Liver (tissue), 9 donors: Measurements from ENCODE around the gene ARHGAP32. TPM values are rescaled to one million over a fixed set of nuclear protein-coding genes. Genes with fewer than 3 reads are reported as not detected.
"Not testable (repeated sequence)": the region's sequence is repeated elsewhere in the genome, so short reads cannot be mapped to it uniquely, and the experiment has no call there.

ENCODE experiments used
- DNase-seq: peaks from one replicate; pipeline ENCODE4 v3.0.0-alpha.2; 2017; ENCODE audit warnings: low spot score
- H3K27ac ChIP-seq, 2 donors: one replicate each; pipeline ENCODE4 v1.7.0; 2013; ENCODE audit warnings: inconsistent platforms in 2 of 2, low read length in 2 of 2, control low read depth in 1 of 2, low read depth in 1 of 2, mild to moderate bottlenecking in 1 of 2
- H3K27me3 ChIP-seq, 4 donors: one replicate each; pipeline versions ENCODE4 v1.6.1 to v1.7.0; 2013; ENCODE audit warnings: low read length in 3 of 4, inconsistent platforms in 1 of 4, mild to moderate bottlenecking in 1 of 4, moderate library complexity in 1 of 4; ENCODE audit not compliant: control insufficient read depth in 4 of 4, insufficient read depth in 4 of 4
- H3K36me3 ChIP-seq, 4 donors: one replicate each; pipeline versions ENCODE4 v1.6.1 to v1.7.0; 2013; ENCODE audit warnings: low read length in 3 of 4, mild to moderate bottlenecking in 3 of 4, low read depth in 1 of 4, moderate library complexity in 1 of 4; ENCODE audit not compliant: control insufficient read depth in 4 of 4, insufficient read depth in 3 of 4
- H3K4me1 ChIP-seq, 4 donors: one replicate each; pipeline versions ENCODE4 v1.6.1 to v1.7.0; 2013; ENCODE audit warnings: low read length in 3 of 4, mild to moderate bottlenecking in 3 of 4, moderate library complexity in 1 of 4; ENCODE audit not compliant: control insufficient read depth in 4 of 4, insufficient read depth in 4 of 4
- H3K4me3 ChIP-seq, 3 donors: one replicate each; pipeline versions ENCODE4 v1.6.1 to v1.7.0; 2013; ENCODE audit warnings: low read length in 3 of 3, control low read depth in 1 of 3, low read depth in 1 of 3, mild to moderate bottlenecking in 1 of 3
- H3K9ac ChIP-seq, 2 donors: one replicate each; pipeline ENCODE4 v1.7.0; 2013; ENCODE audit warnings: low read length in 2 of 2, mild to moderate bottlenecking in 2 of 2, moderate library complexity in 2 of 2, control low read depth in 1 of 2, low read depth in 1 of 2
- H3K9me3 ChIP-seq, 4 donors: one replicate each; pipeline versions ENCODE4 v1.6.1 to v1.7.0; 2013; ENCODE audit warnings: low read length in 3 of 4; ENCODE audit not compliant: control insufficient read depth in 4 of 4
- GABPA ChIP-seq, 2 donors: IDR thresholded peaks in 1 of 2; conservative IDR thresholded peaks in 1 of 2; 2 replicates each; pipeline ENCODE4 v1.6.1; 2016; ENCODE audit warnings: antibody characterized with exemption in 2 of 2, mild to moderate bottlenecking in 1 of 2, moderate library complexity in 1 of 2
- NR2F2 ChIP-seq: IDR thresholded peaks from 2 replicates; pipeline ENCODE4 v1.6.1; 2016; ENCODE audit warnings: antibody characterized with exemption
- SP1 ChIP-seq: IDR thresholded peaks from 2 replicates; pipeline ENCODE4 v1.6.1; 2018; ENCODE audit warnings: antibody characterized with exemption, mild to moderate bottlenecking
- TAF1 ChIP-seq: conservative IDR thresholded peaks from 2 replicates; pipeline ENCODE4 v1.6.1; 2016; ENCODE audit warnings: antibody characterized with exemption, mild to moderate bottlenecking
- WGBS: extraction: QIAGEN DNeasy Blood & Tissue Kit; methylation state at CpG from one replicate; pipeline ENCODE4 v1.1.7; 2013; 5-methylcytosine and 5-hydroxymethylcytosine counted together
- polyA plus RNA-seq, 2 donors: library from polyadenylated mRNA; stranded (reverse) in 1 of 2; unstranded in 1 of 2; fragments of 200-250 nt in 1 of 2; fragments of >200 nt in 1 of 2; fragmentation: Nextera tagmentation in 1 of 2; extraction: Ambion mirVana in 1 of 2; gene quantifications; one replicate each; pipeline versions ENCODE4 v1.2.1 to v1.2.3, GENCODE V29; 2013 to 2015
- total RNA-seq, 2 donors: library from RNA; depleted of rRNA; stranded (reverse); fragments of >200 nt; gene quantifications; one replicate each; pipeline ENCODE4 v1.2.3, GENCODE V29; 2014
- TF ChIP-seq, protein P1 (sequence below): fragments of 150-350 bp; IDR thresholded peaks from 2 replicates; pipeline ENCODE4 v1.5.1; 2017; ENCODE audit warnings: improper control_type of control experiment, low read depth, low read length; ENCODE audit not compliant: missing input control
- TF ChIP-seq, protein P2 (sequence below): IDR thresholded peaks from 2 replicates; pipeline ENCODE4 v1.6.1; 2016; ENCODE audit warnings: antibody characterized with exemption
- TF ChIP-seq, protein P3 (sequence below): IDR thresholded peaks from 2 replicates; pipeline ENCODE4 v1.6.1; 2016; ENCODE audit warnings: antibody characterized with exemption
- TF ChIP-seq, protein P4 (sequence below): IDR thresholded peaks from 2 replicates; pipeline ENCODE4 v1.6.1; 2016; ENCODE audit warnings: antibody characterized with exemption, mild to moderate bottlenecking
- TF ChIP-seq, protein P5 (sequence below): IDR thresholded peaks from 2 replicates; pipeline ENCODE4 v1.6.1; 2016; ENCODE audit warnings: antibody characterized with exemption
- donor health status: healthy.
- donor health status: healthy.
- donor health status: healthy.
- donor health status: healthy.
- donor health status: healthy.

The ARHGAP32 gene
- total and polyA plus RNA-seq, 4 donors, result 1.8 to 13.1 (median 2.6) TPM

DNA sequence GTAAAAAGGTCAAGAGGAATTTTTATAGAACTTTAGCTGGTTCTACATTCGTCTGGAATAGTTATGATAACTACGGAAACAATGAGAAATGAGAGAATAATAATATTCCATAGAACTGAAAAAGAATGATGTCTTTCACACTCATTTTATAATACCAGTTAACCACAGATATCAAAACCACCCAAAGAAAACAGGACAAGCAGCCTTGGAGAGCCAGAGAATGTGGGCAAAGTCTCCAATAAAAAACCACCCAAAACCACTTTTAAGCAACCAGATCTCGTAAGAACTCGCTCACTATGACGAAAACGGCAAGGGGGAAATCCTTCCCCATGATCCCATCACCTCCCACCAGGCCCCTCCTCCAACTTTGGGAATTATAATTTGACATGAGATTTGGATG, 60.8 kb downstream of the ARHGAP32 start:
- Histone ChIP-seq H3K36me3 (no peaks in the 10 kb centered on the region), H3K9me3 (no peaks in the 10 kb centered on the region), H3K4me3 (no peak overlapping the region), H3K4me1 (no peaks in the 10 kb centered on the region), H3K27me3 (no peaks in the 10 kb centered on the region), H3K9ac (no peak overlapping the region), H3K27ac (no peak overlapping the region)
- 94% methylated on average over 6 of the region's 6 CpGs for WGBS
- TF ChIP-seq TAF1 (no peak), NR2F2 (no peak), GABPA (IDR thresholded peaks at IDR 0.05 in 1 of 2, conservative IDR thresholded peaks at IDR 0.05 in 1 of 2) (no peak)
- TF ChIP-seq, protein P1, sequence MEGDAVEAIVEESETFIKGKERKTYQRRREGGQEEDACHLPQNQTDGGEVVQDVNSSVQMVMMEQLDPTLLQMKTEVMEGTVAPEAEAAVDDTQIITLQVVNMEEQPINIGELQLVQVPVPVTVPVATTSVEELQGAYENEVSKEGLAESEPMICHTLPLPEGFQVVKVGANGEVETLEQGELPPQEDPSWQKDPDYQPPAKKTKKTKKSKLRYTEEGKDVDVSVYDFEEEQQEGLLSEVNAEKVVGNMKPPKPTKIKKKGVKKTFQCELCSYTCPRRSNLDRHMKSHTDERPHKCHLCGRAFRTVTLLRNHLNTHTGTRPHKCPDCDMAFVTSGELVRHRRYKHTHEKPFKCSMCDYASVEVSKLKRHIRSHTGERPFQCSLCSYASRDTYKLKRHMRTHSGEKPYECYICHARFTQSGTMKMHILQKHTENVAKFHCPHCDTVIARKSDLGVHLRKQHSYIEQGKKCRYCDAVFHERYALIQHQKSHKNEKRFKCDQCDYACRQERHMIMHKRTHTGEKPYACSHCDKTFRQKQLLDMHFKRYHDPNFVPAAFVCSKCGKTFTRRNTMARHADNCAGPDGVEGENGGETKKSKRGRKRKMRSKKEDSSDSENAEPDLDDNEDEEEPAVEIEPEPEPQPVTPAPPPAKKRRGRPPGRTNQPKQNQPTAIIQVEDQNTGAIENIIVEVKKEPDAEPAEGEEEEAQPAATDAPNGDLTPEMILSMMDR, result no peak
- TF ChIP-seq, protein P2, sequence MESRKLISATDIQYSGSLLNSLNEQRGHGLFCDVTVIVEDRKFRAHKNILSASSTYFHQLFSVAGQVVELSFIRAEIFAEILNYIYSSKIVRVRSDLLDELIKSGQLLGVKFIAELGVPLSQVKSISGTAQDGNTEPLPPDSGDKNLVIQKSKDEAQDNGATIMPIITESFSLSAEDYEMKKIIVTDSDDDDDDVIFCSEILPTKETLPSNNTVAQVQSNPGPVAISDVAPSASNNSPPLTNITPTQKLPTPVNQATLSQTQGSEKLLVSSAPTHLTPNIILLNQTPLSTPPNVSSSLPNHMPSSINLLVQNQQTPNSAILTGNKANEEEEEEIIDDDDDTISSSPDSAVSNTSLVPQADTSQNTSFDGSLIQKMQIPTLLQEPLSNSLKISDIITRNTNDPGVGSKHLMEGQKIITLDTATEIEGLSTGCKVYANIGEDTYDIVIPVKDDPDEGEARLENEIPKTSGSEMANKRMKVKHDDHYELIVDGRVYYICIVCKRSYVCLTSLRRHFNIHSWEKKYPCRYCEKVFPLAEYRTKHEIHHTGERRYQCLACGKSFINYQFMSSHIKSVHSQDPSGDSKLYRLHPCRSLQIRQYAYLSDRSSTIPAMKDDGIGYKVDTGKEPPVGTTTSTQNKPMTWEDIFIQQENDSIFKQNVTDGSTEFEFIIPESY, result no peak
- DNase-seq, result no peak

DNA sequence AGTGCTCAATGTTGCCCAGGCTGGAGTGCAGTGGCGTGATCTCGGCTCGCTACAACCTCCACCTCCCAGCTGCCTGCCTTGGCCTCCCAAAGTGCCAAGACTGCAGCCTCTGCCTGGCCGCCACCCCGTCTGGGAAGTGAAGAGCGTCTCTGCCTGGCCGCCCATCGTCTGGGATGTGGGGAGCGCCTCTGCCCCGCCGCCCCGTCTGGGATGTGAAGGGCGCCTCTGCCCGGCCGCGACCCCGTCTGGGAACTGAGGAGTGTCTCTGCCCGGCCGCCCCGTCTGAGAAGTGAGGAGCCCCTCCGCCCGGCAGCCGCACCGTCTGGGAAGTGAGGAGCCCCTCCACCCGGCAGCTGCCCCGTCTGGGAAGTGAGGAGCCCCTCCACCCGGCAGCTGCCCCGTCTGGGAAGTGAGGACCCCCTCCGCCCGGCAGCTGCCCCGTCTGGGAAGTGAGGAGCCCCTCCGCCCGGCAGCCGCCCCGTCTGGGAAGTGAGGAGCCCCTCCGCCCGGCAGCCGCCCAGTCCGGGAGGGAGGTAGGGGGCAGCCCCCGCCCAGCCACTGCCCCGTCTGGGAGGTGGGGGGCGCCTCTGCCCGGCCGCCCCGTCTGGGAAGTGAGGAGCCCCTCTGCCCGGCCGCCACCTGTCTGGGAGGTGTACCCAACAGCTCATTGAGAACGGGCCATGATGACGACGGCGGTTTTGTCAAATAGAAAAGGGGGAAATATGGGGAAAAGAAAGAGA, 63.1 kb downstream of the ARHGAP32 start:
- not testable (repeated sequence) for H3K36me3 ChIP-seq, H3K27me3 ChIP-seq, DNase-seq, H3K4me3 ChIP-seq, H3K4me1 ChIP-seq, H3K27ac ChIP-seq, H3K9ac ChIP-seq, H3K9me3 ChIP-seq
- WGBS, result 96% methylated on average over 50 of the region's 51 CpGs

DNA sequence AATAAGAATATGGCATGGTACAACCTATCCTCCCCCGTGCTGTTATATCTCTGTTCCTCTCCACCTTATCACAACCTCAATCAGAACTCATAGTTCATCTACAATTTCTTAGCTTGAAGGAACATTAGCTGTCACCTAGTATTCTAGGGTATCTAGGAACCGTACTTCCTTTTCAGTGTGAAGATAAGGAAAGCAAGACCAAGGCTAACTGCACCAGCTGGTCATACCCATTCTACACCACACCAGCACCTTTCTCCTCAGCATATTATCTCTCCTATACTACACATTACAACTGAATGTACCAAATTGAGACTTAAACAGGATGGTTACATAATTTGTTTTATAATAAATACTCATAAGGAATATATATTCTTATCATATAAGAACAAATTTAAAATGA, 73.1 kb downstream of the ARHGAP32 start:
- Histone ChIP-seq H3K9me3 (no peaks in the 10 kb centered on the region), H3K36me3 (peaks cover 0 to 4% (median 2%) of the 10 kb centered on the region in 4 donors), H3K4me3 (no peak overlapping the region), H3K27me3 (no peaks in the 10 kb centered on the region), H3K27ac (no peak overlapping the region), H3K4me1 (peaks cover 0 to 11% (median 0%) of the 10 kb centered on the region in 4 donors), H3K9ac (no peak overlapping the region)
- no peak for TF ChIP-seq SP1
- TF ChIP-seq NR2F2, result no peak
- TF ChIP-seq, protein P1, result no peak
- TF ChIP-seq, protein P3, sequence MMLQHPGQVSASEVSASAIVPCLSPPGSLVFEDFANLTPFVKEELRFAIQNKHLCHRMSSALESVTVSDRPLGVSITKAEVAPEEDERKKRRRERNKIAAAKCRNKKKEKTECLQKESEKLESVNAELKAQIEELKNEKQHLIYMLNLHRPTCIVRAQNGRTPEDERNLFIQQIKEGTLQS, result no peak
- TF ChIP-seq, protein P4, sequence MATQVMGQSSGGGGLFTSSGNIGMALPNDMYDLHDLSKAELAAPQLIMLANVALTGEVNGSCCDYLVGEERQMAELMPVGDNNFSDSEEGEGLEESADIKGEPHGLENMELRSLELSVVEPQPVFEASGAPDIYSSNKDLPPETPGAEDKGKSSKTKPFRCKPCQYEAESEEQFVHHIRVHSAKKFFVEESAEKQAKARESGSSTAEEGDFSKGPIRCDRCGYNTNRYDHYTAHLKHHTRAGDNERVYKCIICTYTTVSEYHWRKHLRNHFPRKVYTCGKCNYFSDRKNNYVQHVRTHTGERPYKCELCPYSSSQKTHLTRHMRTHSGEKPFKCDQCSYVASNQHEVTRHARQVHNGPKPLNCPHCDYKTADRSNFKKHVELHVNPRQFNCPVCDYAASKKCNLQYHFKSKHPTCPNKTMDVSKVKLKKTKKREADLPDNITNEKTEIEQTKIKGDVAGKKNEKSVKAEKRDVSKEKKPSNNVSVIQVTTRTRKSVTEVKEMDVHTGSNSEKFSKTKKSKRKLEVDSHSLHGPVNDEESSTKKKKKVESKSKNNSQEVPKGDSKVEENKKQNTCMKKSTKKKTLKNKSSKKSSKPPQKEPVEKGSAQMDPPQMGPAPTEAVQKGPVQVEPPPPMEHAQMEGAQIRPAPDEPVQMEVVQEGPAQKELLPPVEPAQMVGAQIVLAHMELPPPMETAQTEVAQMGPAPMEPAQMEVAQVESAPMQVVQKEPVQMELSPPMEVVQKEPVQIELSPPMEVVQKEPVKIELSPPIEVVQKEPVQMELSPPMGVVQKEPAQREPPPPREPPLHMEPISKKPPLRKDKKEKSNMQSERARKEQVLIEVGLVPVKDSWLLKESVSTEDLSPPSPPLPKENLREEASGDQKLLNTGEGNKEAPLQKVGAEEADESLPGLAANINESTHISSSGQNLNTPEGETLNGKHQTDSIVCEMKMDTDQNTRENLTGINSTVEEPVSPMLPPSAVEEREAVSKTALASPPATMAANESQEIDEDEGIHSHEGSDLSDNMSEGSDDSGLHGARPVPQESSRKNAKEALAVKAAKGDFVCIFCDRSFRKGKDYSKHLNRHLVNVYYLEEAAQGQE, result no peak
- TF ChIP-seq, protein P5, sequence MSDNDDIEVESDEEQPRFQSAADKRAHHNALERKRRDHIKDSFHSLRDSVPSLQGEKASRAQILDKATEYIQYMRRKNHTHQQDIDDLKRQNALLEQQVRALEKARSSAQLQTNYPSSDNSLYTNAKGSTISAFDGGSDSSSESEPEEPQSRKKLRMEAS, result no peak
- 82% methylated on average over 2 of the region's 2 CpGs for WGBS
- no peak for DNase-seq
